ENCODE measurements around the gene CNTN6.
"Not testable (repeated sequence)": the region's sequence is repeated elsewhere in the genome, so short reads cannot be mapped to it uniquely, and the experiment has no call there.

The CNTN6 gene

DNA sequence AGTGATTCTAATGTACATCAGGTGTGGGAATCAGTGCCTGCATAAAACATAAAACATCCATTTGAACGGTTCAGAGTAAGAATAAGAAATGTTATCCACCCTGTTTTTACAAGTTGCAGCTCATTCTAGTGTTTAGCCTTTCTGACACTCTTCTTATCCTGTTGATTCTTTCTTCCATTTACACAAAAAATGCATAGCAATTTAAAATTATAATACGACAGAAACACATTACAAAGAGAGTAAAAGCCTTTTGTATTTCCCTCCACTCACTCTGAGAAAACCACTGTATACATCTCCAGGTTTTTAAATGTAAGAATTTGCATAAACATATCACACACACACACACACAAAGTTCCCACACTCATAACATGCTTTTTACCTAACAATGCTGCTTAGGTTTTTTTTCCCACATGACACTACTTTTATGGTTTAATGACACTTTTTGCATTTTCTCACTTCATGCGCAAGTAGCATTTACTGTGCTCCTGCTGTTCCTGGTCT, 199.8 kb downstream of the CNTN6 start:
- DNase-seq, result no peak

- DNase-seq, result no peak
Observed at GRCh38 chr3:1294586-1294985, 201.8 kb downstream of the CNTN6 start.

GRCh38 chr3:1318296-1319005, 225.6 kb downstream of the CNTN6 start:
- no peak for DNase-seq

DNA sequence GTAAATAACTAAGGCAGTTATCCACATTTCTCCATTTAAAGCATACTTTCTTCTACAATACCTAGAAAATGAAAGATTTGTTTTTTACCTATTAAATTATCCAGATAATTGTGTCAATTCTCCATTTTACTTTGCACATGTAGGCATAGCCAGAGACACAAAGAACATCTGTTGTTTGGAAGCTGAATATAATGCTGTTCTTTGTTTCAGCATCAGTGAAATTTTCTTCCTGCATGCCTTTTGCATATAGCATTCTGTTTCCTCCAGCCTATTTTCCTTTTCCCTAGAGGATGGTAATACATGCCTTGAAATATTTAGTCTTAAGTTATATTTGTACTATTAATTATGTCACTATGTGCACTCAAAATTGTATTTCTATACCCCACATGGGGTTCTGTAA, 233.7 kb downstream of the CNTN6 start:
- DNase-seq, result no peak

DNA sequence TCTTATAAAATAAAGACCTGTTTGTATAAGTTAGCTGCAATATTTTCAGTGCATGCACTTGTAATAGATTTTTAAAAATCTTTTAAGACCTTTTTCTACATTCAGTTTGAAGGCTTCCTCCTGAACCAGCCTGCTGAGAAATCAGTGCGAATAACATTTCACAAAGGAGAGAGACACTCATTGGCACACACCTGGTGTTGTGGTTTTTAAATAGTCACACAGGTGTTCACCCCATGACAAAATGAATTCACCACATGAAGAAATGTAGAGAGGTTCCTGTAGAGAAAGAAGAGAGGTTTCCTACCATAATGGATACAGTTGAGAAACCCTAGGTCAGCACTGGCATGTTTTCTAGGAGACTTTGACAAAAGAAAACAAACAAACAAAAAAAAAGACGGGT, 237.3 kb downstream of the CNTN6 start:
- DNase-seq, result no peak

DNA sequence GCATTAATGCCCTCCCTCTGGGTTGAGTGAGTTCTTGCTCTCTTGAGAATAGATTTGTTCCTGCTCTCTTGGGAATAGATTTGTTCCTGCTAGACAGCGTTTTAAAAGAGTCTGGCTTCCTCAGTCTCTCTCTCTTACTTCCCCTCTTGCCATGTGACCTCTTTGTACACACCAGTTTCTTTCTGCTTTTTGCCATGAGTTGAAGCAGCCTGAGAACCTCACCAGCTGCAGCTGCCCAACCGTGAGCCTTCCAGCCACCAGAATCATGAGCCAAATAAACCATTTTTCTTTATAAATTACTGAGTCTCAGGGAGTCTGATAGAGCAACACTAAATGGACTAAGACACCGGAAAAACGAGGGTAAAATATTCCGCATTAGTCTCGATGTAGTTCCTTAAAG, 253.6 kb downstream of the CNTN6 start:
- DNase-seq, result no peak

- DNase-seq, result no peak
Observed at GRCh38 chr3:1348547-1348946, 255.7 kb downstream of the CNTN6 start.

DNA sequence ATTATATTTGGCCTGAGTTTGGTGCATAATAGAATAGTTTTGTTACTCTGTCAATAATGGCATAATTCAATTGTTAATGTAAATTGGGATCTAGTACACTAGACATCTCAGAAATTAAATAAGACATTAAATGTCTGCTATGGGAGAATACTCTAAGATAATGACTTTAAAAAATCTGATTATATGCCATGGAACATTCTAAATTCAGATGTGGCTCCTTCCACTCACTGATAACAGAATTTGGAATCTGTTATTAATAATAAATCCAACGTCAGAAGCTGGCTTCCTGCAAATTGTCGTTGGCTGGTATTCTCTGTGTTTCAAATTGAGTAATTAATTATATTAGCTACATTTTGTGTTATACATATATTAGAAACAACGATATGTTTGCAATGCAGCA, 258.1 kb downstream of the CNTN6 start:
- DNase-seq, result no peak

- no peak for DNase-seq
Observed at GRCh38 chr3:1355691-1356090, 262.9 kb downstream of the CNTN6 start.

GRCh38 chr3:1356101-1356500, 263.3 kb downstream of the CNTN6 start:
- DNase-seq, result no peak

- DNase-seq, result no peak
Observed at GRCh38 chr3:1365528-1365927, 272.7 kb downstream of the CNTN6 start.

DNA sequence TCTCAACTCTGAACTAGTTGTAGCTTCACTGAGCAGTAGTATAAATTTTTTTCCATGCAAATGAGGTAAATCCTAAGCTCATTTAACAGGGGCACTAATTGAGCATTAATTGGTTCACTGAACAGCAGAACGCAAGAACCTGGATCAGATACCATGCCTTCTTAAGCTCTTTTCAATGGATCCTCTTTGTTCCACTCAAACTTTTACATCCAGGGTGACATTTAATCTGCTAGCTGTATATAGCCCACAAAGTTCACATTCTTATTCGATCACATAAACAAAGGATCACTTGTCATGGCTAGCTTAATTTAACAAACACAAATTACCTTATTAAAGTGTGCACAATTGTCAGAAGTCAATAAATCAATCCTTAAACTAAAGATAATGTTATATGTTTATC, 281.6 kb downstream of the CNTN6 start:
- DNase-seq, result no peak

- DNase-seq, result no peak
Observed at GRCh38 chr3:1375145-1375544, 282.3 kb downstream of the CNTN6 start.

DNA sequence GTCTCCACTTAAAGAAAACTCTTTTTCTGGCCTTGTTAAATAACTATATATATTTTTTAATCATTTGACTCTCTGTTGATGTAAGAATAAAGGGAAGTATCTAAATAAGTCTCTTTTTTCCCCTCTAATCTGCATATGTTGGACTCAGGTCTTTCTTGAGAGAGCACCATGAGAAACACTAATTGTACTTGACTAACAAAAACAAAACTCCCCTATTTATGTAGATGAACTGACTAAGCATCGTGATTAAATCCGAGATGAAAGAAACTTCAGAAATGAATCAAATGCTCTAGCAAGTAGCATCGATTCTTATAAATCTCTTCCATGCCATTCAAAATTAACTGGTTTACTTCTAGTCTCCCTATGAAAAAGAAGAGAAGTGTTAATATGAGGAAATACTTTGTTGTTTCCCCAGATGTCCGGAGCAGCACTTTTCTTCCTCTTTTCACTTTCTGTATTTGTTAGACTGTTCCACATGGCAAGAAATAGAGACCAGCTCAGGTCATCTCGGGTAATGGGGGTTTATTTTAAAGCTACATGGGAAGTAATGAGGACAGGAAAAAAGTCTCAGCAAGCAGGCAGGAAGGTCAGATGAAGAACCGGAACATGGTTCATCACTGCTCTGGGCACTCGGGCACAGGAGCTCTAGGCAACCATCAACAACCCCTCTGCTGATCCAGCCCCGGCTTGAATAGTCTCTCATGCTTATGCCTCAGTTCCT, 288.3 kb downstream of the CNTN6 start:
- no peak for DNase-seq

DNA sequence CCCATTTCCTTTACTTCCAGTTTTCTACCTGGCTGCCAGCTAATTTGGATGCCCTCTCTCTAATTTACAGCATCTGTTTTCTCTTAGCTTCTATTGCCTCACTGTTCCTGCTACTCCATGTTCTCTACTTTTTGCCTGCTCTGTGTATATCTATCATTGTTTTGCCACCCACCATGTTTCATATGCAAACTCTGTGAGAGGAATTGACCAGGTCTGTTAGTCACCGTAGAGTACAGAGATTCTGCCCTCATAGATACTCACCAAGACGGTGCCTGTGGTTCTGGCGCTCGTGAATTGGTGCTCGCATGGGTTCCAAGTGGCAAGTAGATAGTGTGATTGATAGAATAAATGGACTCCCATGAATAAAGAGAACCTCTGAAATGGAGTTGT, 288.8 kb downstream of the CNTN6 start:
- no peak for DNase-seq

DNA sequence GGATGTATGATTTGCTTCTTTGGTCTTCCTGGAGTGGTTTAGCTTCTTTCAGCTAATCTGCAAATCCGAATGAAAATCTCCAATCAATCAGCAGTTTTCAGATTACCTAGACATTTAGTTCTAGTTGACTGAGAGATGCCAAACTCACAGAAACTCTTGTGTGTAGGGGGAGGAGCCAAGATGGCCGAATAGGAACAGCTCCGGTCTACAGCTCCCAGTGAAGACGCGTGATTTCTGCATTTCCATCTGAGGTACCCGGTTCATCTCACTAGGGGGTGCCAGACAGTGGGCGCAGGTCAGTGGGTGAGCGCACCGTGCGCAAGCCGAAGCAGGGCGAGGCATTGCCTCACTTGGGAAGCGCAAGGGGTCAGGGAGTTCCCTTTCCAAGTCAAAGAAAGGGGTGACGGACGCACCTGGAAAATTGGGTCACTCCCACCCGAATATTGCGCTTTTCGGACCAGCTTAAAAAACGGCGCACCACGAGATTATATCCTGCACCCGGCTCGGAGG, 294.6 kb downstream of the CNTN6 start:
- not testable (repeated sequence) for DNase-seq

- DNase-seq, result no peak
Observed at GRCh38 chr3:1394188-1394587, 301.4 kb downstream of the CNTN6 start.

- no peak for DNase-seq
Observed at GRCh38 chr3:1400571-1400970, 307.7 kb downstream of the CNTN6 start.

- DNase-seq, result no peak
Observed at GRCh38 chr3:1404270-1404962, 311.6 kb downstream of the CNTN6 start.

- DNase-seq, result no peak
Observed at GRCh38 chr3:1406250-1406649, 313.4 kb downstream of the CNTN6 start.

- no peak for DNase-seq
Observed at GRCh38 chr3:1421577-1421976, 328.8 kb downstream of the CNTN6 start.

DNA sequence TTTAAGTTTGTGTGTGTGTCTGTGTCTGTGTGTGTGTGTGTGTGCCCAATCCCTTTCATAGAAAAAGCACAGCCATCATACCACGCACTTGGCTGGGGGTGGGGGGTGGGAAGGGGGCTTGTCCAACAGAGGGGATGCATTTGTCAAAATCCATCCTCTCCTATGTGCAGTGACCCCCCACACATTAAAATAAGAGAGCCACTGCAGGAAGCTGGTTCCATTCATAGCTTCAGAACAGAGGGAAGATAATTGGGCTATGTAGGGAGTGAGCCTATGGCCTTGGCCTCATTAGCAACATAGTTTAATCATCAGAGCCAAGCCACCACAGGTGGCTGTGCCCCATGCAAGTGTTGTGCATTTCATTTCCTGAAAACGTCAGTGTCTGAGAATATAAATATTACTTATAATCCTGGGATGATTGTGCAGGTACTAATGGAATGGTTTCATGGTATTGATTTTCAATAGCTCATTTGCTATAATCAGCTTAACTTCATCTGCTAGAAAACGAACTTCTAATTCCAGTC, 330.8 kb downstream of the CNTN6 start:
- no peak for DNase-seq

GRCh38 chr3:1439395-1439794, 346.6 kb downstream of the CNTN6 start:
- no peak for DNase-seq

- DNase-seq, result no peak
Observed at GRCh38 chr3:1442271-1442670, 349.4 kb downstream of the CNTN6 start.

Measured in KG1 (cell line).